K562 treated with DMSO at 1 percent for 48 hours (cell line): Measurements from ENCODE around the gene TLE2. TPM values are rescaled to one million over a fixed set of nuclear protein-coding genes. Genes with fewer than 3 reads are reported as not detected.

Source experiments
- total RNA-seq: library from RNA; unstranded; fragments of 300-600 nt; gene quantifications from 2 replicates; pipeline ENCODE4 v1.2.3, GENCODE V29; 2022; ENCODE audit warnings: low replicate concordance; ENCODE audit errors: extremely low read depth

The TLE2 gene
- total RNA-seq, result not detected in 2 replicates

DNA sequence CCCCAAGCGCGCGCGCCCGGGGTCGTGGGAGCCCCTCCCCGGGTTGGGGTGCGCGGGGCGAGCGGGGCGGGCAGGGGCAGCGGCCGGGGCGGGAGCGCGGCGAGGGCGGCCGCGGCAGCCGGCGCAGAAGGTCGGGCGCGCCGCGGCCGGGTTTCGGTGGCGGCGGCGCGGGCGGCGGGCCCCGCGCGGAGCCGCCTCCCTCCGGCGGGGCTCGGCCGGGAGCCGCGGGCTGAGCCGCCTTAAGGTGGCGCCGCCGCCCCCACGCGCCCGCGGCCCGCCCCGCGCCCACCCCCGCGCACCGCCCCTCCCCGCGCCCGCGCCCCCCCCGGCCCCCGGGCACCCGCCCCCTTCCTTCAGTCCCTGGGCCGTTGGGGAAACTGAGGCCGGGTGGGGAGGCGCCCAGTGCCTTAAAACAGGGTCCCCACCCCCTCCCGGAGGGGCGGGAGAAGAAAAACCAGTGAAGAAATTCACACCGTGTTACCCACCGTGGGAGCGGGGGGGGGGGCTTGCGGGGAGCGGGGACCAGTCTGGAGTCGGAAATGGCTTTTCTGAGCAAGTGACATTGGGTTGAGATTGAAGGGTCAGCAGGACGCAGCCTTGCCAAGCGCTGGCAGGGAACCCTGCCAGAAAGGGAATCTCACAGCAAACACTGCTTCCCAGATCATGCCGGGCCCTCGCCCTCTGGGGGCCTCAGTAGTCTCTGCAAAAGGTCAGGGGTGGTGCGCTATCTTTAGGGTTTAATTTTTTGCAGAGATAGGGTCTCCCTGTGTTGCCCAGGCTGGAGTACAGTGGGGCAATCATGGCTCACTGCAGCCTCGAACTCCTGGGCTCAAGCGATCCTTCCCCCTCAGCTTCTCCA, at the start of gene TLE2:
TLE2 (minus strand) TSS at position 216 of the 859 bp plus-strand sequence. CDS start 376 bp downstream, outside the sequence.

GRCh38 chr19:3062165-3063105, 33.4 kb upstream of the TLE2 start, which contains the start of gene TLE5:
TLE5 (minus strand) TSS chr19:3062495; CDS start chr19:3062200, 295 bp downstream.

DNA sequence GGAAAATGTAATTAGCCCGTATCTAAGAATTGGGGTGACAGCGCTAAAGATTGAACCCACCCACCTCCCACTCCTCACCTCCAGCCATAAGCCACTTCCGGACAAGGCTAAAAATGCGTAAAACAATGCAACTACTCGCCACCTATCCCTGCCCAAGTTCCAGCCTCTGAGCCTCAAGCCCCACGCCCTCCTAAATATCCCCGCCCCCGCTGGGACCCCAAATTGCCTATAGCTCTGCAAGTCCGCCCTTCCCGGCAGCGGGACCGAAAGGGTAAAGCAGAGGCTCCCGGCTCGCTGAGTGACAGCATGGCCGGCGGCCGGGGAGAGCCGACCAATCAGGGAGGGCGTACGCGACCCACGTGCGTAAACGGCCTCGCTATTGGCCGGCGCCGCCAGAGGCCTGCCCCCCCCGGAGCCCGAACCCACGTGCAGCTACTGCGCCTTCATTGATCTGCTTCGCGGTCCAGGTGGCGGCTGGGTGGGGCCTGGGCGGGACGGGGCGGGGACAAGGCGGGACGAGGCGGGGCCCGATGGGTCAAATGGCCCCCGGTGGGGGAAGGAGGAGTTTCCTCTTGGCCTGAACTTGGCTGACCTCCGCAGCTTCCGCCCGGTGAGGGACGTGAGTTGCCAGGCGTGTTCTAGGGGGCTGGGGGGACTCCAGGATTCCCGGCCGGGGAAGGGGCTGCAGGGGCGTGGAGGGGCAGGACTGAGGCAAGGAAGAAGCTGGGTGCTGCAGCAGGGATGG, 51.9 kb downstream of the TLE2 start, which contains the start of gene TLE6:
TLE6 (plus strand) TSS at position 564 of the 745 bp plus-strand sequence. CDS start 670 bp downstream, outside the sequence.

Other genes starting within 250 kb of the TLE2 start
- gene SGTA, start 246.0 kb downstream of the TLE2 start, total RNA-seq, result not detected in 2 replicates
- gene THOP1, start 243.8 kb downstream of the TLE2 start, total RNA-seq, result not detected in 2 replicates
- gene ZNF554, start 209.4 kb downstream of the TLE2 start, total RNA-seq, result not detected in 2 replicates
- not detected in 2 replicates for gene ZNF555, start 187.8 kb downstream of the TLE2 start, total RNA-seq
- not detected in 2 replicates for gene ZNF556, start 161.9 kb downstream of the TLE2 start, total RNA-seq
- not detected in 2 replicates for gene ZNF57, start 128.4 kb downstream of the TLE2 start, total RNA-seq
- gene ZNF77, start 84.3 kb downstream of the TLE2 start, total RNA-seq, result not detected in 2 replicates
- not detected in 2 replicates for gene TLE6, start 51.7 kb downstream of the TLE2 start, total RNA-seq
- 269 TPM in 1 of 2 replicates, not detected in the other for gene TLE5, start 33.2 kb upstream of the TLE2 start, total RNA-seq
- not detected in 2 replicates for gene GNA11, start 65.1 kb upstream of the TLE2 start, total RNA-seq
- gene GNA15, start 106.8 kb upstream of the TLE2 start, total RNA-seq, result not detected in 2 replicates
- not detected in 2 replicates for gene S1PR4, start 149.5 kb upstream of the TLE2 start, total RNA-seq
- gene NCLN, start 156.7 kb upstream of the TLE2 start, total RNA-seq, result not detected in 2 replicates
- gene CELF5, start 195.4 kb upstream of the TLE2 start, total RNA-seq, result not detected in 2 replicates